ENCODE results near the gene INIP. TPM values are rescaled to one million over a fixed set of nuclear protein-coding genes. Genes with fewer than 3 reads are reported as not detected.

Gene INIP
- total RNA-seq, 1 experiment from 2014 or later, result 24.5 TPM

GRCh38 chr9:112751056-112751795 lies 33.3 kb upstream of the INIP start:
- Histone ChIP-seq H3K4ac (ENCODE audit: low read depth, low read length) (no peak overlapping the region), H3K27me3 (ENCODE audit: insufficient read depth, low read length) (0 out of 2 replicates have a peak, but pooled peaks cover 1% of the 10 kb centered on the region), H3K4me1 (ENCODE audit: insufficient read depth, low read length) (peaks cover 4% of the 10 kb centered on the region; the same call in 1 of the 2 replicates), H2BK20ac (ENCODE audit: low read depth, low read length, poor library complexity, severe bottlenecking) (no peak overlapping the region), H4K8ac (replicated peaks; ENCODE audit: insufficient read length, low read depth, low read length) (no peak overlapping the region), H4K20me1 (ENCODE audit: control insufficient read depth, insufficient read depth, insufficient read length) (no peaks in the 10 kb centered on the region), H3K56ac (ENCODE audit: insufficient read length, low read depth, low read length) (no peak overlapping the region), H3K4me2 (ENCODE audit: insufficient read depth, insufficient read length, low read length) (peak overlapping the region; percentile 55), H2BK120ac (ENCODE audit: low read depth, low read length, poor library complexity, severe bottlenecking) (no peak overlapping the region), H3K9ac (ENCODE audit: extremely low read depth, insufficient read length, low read length) (peak overlapping the region; percentile 57), H3K14ac (ENCODE audit: insufficient read depth, low read length) (peak overlapping the region; percentile 44), H2AFZ (ENCODE audit: low read length) (no peak overlapping the region), H2BK15ac (ENCODE audit: low read depth, low read length) (no peak overlapping the region), H2BK12ac (ENCODE audit: insufficient read length, low read depth, low read length) (no peak overlapping the region), H3K23me2 (ENCODE audit: insufficient read length, low read depth, low read length, poor library complexity, severe bottlenecking) (peaks cover 14% of the 10 kb centered on the region), H3K79me2 (ENCODE audit: insufficient read depth, low read length) (no peaks in the 10 kb centered on the region), H3T11ph (ENCODE audit: low read length) (no peak overlapping the region), H3K18ac (ENCODE audit: insufficient read length, low read depth, low read length) (peak overlapping the region; percentile 11), H2AK5ac (ENCODE audit: insufficient read length, low read length) (no peak overlapping the region), H4K5ac (ENCODE audit: insufficient read length, low read depth, low read length) (no peak overlapping the region), H3K23ac (ENCODE audit: insufficient read length, low read depth, low read length) (no peak overlapping the region), H3K27ac (ENCODE audit: insufficient read length, low read depth, low read length) (no peak overlapping the region), H3K9me3 (ENCODE audit: control insufficient read depth, low read depth, low read length) (no peaks in the 10 kb centered on the region), H3K79me1 (ENCODE audit: insufficient read depth, low read depth, low read length, poor library complexity, severe bottlenecking) (no peaks in the 10 kb centered on the region), H2BK5ac (ENCODE audit: insufficient read length, low read length) (no peak overlapping the region), H4K91ac (ENCODE audit: insufficient read length, low read depth, low read length) (no peak overlapping the region)
- Mint-ChIP-seq H3K4me1 (peaks cover 28 to 29% of the 10 kb centered on the region in 2 experiments), H3K4me3 (peak overlapping the region; percentile 74 to 86), H3K27ac (peak overlapping the region in 1 of 3 experiments; percentile 53; a peak in 2 of 7 replicates), H3K9me3 (no peaks in the 10 kb centered on the region; a peak in 1 of 5 replicates), H3K27me3 (ENCODE audit: low read depth) (peaks cover 8% of the 10 kb centered on the region), H3K36me3 (ENCODE audit: insufficient read depth in 1 of 3, low read depth in 3 of 3) (no peaks in the 10 kb centered on the region)
- TF ChIP-seq, protein P1, sequence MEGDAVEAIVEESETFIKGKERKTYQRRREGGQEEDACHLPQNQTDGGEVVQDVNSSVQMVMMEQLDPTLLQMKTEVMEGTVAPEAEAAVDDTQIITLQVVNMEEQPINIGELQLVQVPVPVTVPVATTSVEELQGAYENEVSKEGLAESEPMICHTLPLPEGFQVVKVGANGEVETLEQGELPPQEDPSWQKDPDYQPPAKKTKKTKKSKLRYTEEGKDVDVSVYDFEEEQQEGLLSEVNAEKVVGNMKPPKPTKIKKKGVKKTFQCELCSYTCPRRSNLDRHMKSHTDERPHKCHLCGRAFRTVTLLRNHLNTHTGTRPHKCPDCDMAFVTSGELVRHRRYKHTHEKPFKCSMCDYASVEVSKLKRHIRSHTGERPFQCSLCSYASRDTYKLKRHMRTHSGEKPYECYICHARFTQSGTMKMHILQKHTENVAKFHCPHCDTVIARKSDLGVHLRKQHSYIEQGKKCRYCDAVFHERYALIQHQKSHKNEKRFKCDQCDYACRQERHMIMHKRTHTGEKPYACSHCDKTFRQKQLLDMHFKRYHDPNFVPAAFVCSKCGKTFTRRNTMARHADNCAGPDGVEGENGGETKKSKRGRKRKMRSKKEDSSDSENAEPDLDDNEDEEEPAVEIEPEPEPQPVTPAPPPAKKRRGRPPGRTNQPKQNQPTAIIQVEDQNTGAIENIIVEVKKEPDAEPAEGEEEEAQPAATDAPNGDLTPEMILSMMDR (conservative IDR thresholded peaks at IDR 0.05), result no peak
- DNase-seq, result peak; percentile 75
- WGBS (ENCODE audit: extremely low coverage, insufficient read length, low lambda C conversion rate), result no CpG with 5 or more reads among the region's 49 CpGs

Data from H9 (cell line).